ENCODE data around the gene EIF1B.

The EIF1B gene

GRCh38 chr3:40309925-40310695, 603 bp downstream of the EIF1B start:
- peak; percentile 48 for DNase-seq

- no peak for DNase-seq
Measured at GRCh38 chr3:40310705-40311104, 1.2 kb downstream of the EIF1B start.

GRCh38 chr3:40312661-40313226, 3.2 kb downstream of the EIF1B start:
- DNase-seq: no peak

GRCh38 chr3:40313975-40314860, 4.7 kb downstream of the EIF1B start:
- DNase-seq: no peak

- DNase-seq: no peak
Measured at GRCh38 chr3:40317061-40317855, 7.8 kb downstream of the EIF1B start.

GRCh38 chr3:40321818-40322217, 12.3 kb downstream of the EIF1B start:
- no peak for DNase-seq

GRCh38 chr3:40323946-40324345, 14.4 kb downstream of the EIF1B start:
- DNase-seq: no peak

GRCh38 chr3:40324621-40325020, 15.1 kb downstream of the EIF1B start:
- DNase-seq: no peak

GRCh38 chr3:40325465-40325864, 16.0 kb downstream of the EIF1B start:
- DNase-seq: no peak

GRCh38 chr3:40328374-40328773, 18.9 kb downstream of the EIF1B start:
- DNase-seq: no peak

- DNase-seq: no peak
Measured at GRCh38 chr3:40329071-40329470, 19.6 kb downstream of the EIF1B start.

GRCh38 chr3:40332684-40333083, 23.2 kb downstream of the EIF1B start:
- no peak for DNase-seq

- no peak for DNase-seq
Measured at GRCh38 chr3:40333416-40333815, 23.9 kb downstream of the EIF1B start.

- DNase-seq: no peak
Measured at GRCh38 chr3:40333852-40334251, 24.3 kb downstream of the EIF1B start.

GRCh38 chr3:40336101-40336500, 26.6 kb downstream of the EIF1B start:
- DNase-seq: no peak

- no peak for DNase-seq
Measured at GRCh38 chr3:40336511-40337135, 27.1 kb downstream of the EIF1B start.

- DNase-seq: no peak
Measured at GRCh38 chr3:40337136-40338108, 27.9 kb downstream of the EIF1B start.

- no peak for DNase-seq
Measured at GRCh38 chr3:40339871-40340270, 30.4 kb downstream of the EIF1B start.

- DNase-seq: no peak
Measured at GRCh38 chr3:40340541-40341170, 31.1 kb downstream of the EIF1B start.

- no peak for DNase-seq
Measured at GRCh38 chr3:40341671-40342070, 32.2 kb downstream of the EIF1B start.

- DNase-seq: no peak
Measured at GRCh38 chr3:40350529-40350928, 41.0 kb downstream of the EIF1B start.
